HepG2 (cell line): ENCODE results near the gene DSPP. TPM values are rescaled to one million over a fixed set of nuclear protein-coding genes. Genes with fewer than 3 reads are reported as not detected.

Experiments used
- ATAC-seq: fragments of 200-7000 bp; cut with Tn5 transposase; 3 replicates; pipeline ENCODE4 v1.9.1; 2020; ENCODE audit warnings: mild to moderate bottlenecking, moderate library complexity
- BruUV-seq: library from RNA; stranded (reverse); fragments of 400-500 nt; replicated peaks from 2 replicates; lab custom pipeline; 2021; lab: Mats Ljungman, UMichigan
- CTCF ChIA-PET: fragments of 300-600 bp; formaldehyde crosslinking; extraction: SDS; loops from one replicate; lab custom pipeline; 2021; ENCODE audit warnings: low total read pairs, inconsistent platforms, low intra/inter-chr PET ratio; lab: Yijun Ruan, JAX
- POLR2A ChIA-PET: fragments of 350-600 bp; sonication (Branson Sonifier 250); formaldehyde crosslinking; loops from one replicate; lab custom pipeline; 2020; ENCODE audit warnings: antibody characterized with exemption, inconsistent platforms; lab: Yijun Ruan, JAX
- DNase-seq: peaks from one replicate; pipeline ENCODE4 v3.0.0-alpha.2; 2015; ENCODE audit warnings: low spot score
- FAIRE-seq: peaks from 3 replicates; lab custom pipeline; 2011; peaks lifted over from hg19 to GRCh38; lab: Jason Lieb, UNC
- H2AFZ ChIP-seq: one replicate; pipeline ENCODE4 v1.6.1; 2011; ENCODE audit warnings: low read length, inconsistent platforms
- H3K27ac ChIP-seq: fragments of 300-600 bp; 3 replicates; pipeline ENCODE4 v1.8.0; 2011; ENCODE audit warnings: mixed run types, mild to moderate bottlenecking, mixed read lengths, low read length, inconsistent platforms; ENCODE audit not compliant: insufficient read depth; ENCODE audit errors: extremely low read length
- H3K27me3 ChIP-seq, 2 experiments: fragments of 200-600 bp in 1 of 2; 2 replicates in 1 of 2; 3 replicates in 1 of 2; pipeline versions ENCODE4 v1.6.0 to v1.8.0; 2011; ENCODE audit warnings: low read length in 2 of 2, mild to moderate bottlenecking in 2 of 2, moderate library complexity in 2 of 2, inconsistent platforms in 1 of 2; ENCODE audit not compliant: insufficient read depth in 2 of 2, control insufficient read depth in 1 of 2
- H3K36me3 ChIP-seq, 2 experiments: fragments of 200-600 bp in 1 of 2; replicated peaks in 1 of 2; 2 replicates in 1 of 2; 3 replicates in 1 of 2; pipeline versions ENCODE4 v1.5.1 to v1.8.0; 2011; ENCODE audit warnings: low read length in 2 of 2, inconsistent platforms in 1 of 2; ENCODE audit not compliant: insufficient read depth in 2 of 2, control insufficient read depth in 1 of 2
- H3K4me1 ChIP-seq: 2 replicates; pipeline ENCODE4 v1.5.1; 2012; ENCODE audit warnings: low read length, inconsistent platforms; ENCODE audit not compliant: insufficient read depth
- H3K4me2 ChIP-seq: 2 replicates; pipeline ENCODE4 v1.6.0; 2011; ENCODE audit warnings: low read depth, low read length, inconsistent platforms
- H3K4me3 ChIP-seq, 3 experiments: fragments of 200-600 bp in 1 of 3; sonication (generic), shearing (Covaris generic) in 1 of 3; replicated peaks in 1 of 3; 2 replicates each; pipeline ENCODE4 v1.5.1; 2011 to 2016; ENCODE audit warnings: low read length in 3 of 3, inconsistent platforms in 2 of 3, low read depth in 2 of 3, mild to moderate bottlenecking in 2 of 3, control low read depth in 1 of 3, mixed read lengths in 1 of 3; ENCODE audit not compliant: insufficient read depth in 1 of 3
- H3K79me2 ChIP-seq: one replicate; pipeline ENCODE4 v1.6.1; 2011; ENCODE audit warnings: low read length, inconsistent platforms; ENCODE audit not compliant: insufficient read depth
- H3K9ac ChIP-seq: 2 replicates; pipeline ENCODE4 v1.6.0; 2011; ENCODE audit warnings: mild to moderate bottlenecking, low read depth, low read length, inconsistent platforms; ENCODE audit not compliant: insufficient read depth
- H3K9me3 ChIP-seq: 2 replicates; pipeline ENCODE4 v1.5.1; 2012; ENCODE audit warnings: mild to moderate bottlenecking, low read length
- H4K20me1 ChIP-seq: 2 replicates; pipeline ENCODE4 v1.6.0; 2011; ENCODE audit warnings: inconsistent platforms, mild to moderate bottlenecking, low read length, moderate library complexity; ENCODE audit not compliant: insufficient read depth
- ATF7 ChIP-seq, 2 experiments: fragments of 450-650 bp in 1 of 2; sonication (generic) in 1 of 2; formaldehyde crosslinking in 1 of 2; IDR thresholded peaks; 2 replicates each; pipeline versions ENCODE4 v1.4.0 to v1.6.1; 2016 to 2020; ENCODE audit warnings: antibody characterized with exemption in 1 of 2, mild to moderate bottlenecking in 1 of 2, missing genetic modification reagents in 1 of 2
- CREB1 ChIP-seq, 2 experiments: fragments of 450-650 bp in 1 of 2; IDR thresholded peaks; 2 replicates each; pipeline ENCODE4 v1.6.1; 2016 to 2017; ENCODE audit warnings: control low read depth in 1 of 2, mild to moderate bottlenecking in 1 of 2, missing compliant biosample characterization in 1 of 2, missing genetic modification characterization in 1 of 2
- ERF ChIP-seq: IDR thresholded peaks from 2 replicates; pipeline ENCODE4 v1.6.1; 2018; ENCODE audit warnings: missing biosample characterization, missing genetic modification reagents
- FOXO1 ChIP-seq: sonication (generic); formaldehyde crosslinking; IDR thresholded peaks from 2 replicates; pipeline ENCODE4 v1.4.0; 2020; ENCODE audit warnings: missing genetic modification reagents
- HNF4G ChIP-seq, 2 experiments: sonication (generic) in 1 of 2; formaldehyde crosslinking in 1 of 2; IDR thresholded peaks; 2 replicates each; pipeline versions ENCODE4 v1.4.0 to v1.6.1; 2011 to 2020; ENCODE audit warnings: borderline replicate concordance in 2 of 2, low read depth in 2 of 2, mild to moderate bottlenecking in 2 of 2, low read length in 1 of 2, missing genetic modification reagents in 1 of 2, moderate library complexity in 1 of 2
- IRF2 ChIP-seq: IDR thresholded peaks from 2 replicates; pipeline ENCODE4 v1.6.1; 2018; ENCODE audit warnings: missing genetic modification reagents, missing compliant biosample characterization
- SALL1 ChIP-seq: sonication (generic); formaldehyde crosslinking; IDR thresholded peaks from 2 replicates; pipeline ENCODE4 v1.8.0; 2022; ENCODE audit warnings: mild to moderate bottlenecking, missing genetic modification reagents
- TGIF2 ChIP-seq: IDR thresholded peaks from 2 replicates; pipeline ENCODE4 v1.6.1; 2016; ENCODE audit warnings: control low read depth, missing compliant biosample characterization
- ZFP1 ChIP-seq: IDR thresholded peaks from 2 replicates; pipeline ENCODE4 v1.6.1; 2016
- ZNF30 ChIP-seq: sonication (generic); formaldehyde crosslinking; IDR thresholded peaks from 2 replicates; pipeline ENCODE4 v1.5.0; 2020; ENCODE audit warnings: mild to moderate bottlenecking, missing genetic modification reagents
- ZNF337 ChIP-seq: sonication (generic); formaldehyde crosslinking; IDR thresholded peaks from 2 replicates; pipeline ENCODE4 v1.5.1; 2020; ENCODE audit warnings: missing genetic modification reagents, low read depth, mild to moderate bottlenecking, borderline replicate concordance
- ZNF484 ChIP-seq: sonication (generic); formaldehyde crosslinking; IDR thresholded peaks from 2 replicates; pipeline ENCODE4 v1.5.1; 2020; ENCODE audit warnings: mild to moderate bottlenecking, low read depth, missing genetic modification reagents, borderline replicate concordance
- ZNF766 ChIP-seq: sonication (generic); formaldehyde crosslinking; IDR thresholded peaks from 2 replicates; pipeline ENCODE4 v1.5.0; 2020; ENCODE audit warnings: missing genetic modification reagents, borderline replicate concordance
- ZNF776 ChIP-seq: sonication (generic); formaldehyde crosslinking; IDR thresholded peaks from 2 replicates; pipeline ENCODE4 v1.4.0; 2020; ENCODE audit warnings: mild to moderate bottlenecking, missing genetic modification reagents
- ZSCAN9 ChIP-seq: IDR thresholded peaks from 2 replicates; pipeline ENCODE4 v1.6.1; 2016; ENCODE audit warnings: borderline replicate concordance
- WGBS: methylation state at CpG from one replicate; pipeline ENCODE4 v1.1.6; 2017; ENCODE audit warnings: low lambda C conversion rate; 5-methylcytosine and 5-hydroxymethylcytosine counted together
- in situ Hi-C: cut with HindIII; loops from 2 replicates; pipeline ENCODE4 v1.10.0; 2017; ENCODE audit warnings: low pct_unique_long_range_greater_than_20kb; ENCODE audit not compliant: extremely low pct_ligation_motif_present
- intact Hi-C: fragments of 100-400 bp; cut with micrococcal nuclease; formaldehyde crosslinking; loops from one replicate; pipeline ENCODE4 v1.10.0; 2022; ENCODE audit not compliant: unreplicated experiment
- polyA plus RNA-seq, 8 experiments: library from polyadenylated mRNA; depleted of rRNA in 3 of 8; stranded (reverse) in 7 of 8; unstranded in 1 of 8; fragments of >200 nt; fragmentation: Illumina TruSeq in 4 of 8; extraction: Trizol in 4 of 8; gene quantifications; 2 replicates each; pipeline versions ENCODE4 v1.2.1 to v1.2.3, GENCODE V29; 2011 to 2016; ENCODE audit warnings: low read depth in 4 of 8, missing spikeins in 1 of 8, mixed read lengths in 1 of 8; ENCODE audit not compliant: insufficient read depth in 1 of 8
- total RNA-seq, 5 experiments: library from RNA; depleted of rRNA; stranded (reverse); fragments of >200 nt; fragmentation: Illumina TruSeq; extraction: Trizol; gene quantifications; 2 replicates each; pipeline ENCODE4 v1.2.3, GENCODE V29; 2016; ENCODE audit warnings: low read depth in 1 of 5

DSPP gene
- total and polyA plus RNA-seq, 2 of the 13 experiments (the other 11 are each of a cell fraction or from before 2014, with no cell fraction given): not detected

- in situ Hi-C loops: no loop called here
Observed at GRCh38 chr4:87650938-87651337, 42.6 kb downstream of the DSPP start.

DNA sequence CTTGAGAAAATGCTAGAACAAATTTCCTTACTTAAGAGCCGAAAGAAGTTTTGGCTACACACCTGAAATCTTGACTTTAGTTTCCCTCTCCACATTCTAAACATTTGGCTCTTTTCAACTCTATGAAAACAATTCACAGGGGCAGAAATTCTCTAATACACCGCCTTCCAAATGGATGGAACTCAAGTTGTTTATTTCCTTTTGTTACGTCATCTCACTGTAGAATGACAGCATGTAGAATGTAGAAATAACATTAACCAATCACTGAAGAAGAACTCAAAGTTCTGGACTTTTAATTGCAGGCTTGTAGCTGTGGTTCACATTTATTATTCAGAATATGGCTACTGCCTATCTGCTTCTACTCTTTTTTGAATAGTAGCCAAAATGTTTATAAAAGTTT is 43.6 kb downstream of the DSPP start:
- Histone ChIP-seq H3K36me3 (no peaks in the 10 kb centered on the region), H2AFZ (no peak overlapping the region), H3K27ac (no peak overlapping the region), H3K4me2 (no peak overlapping the region), H3K27me3 (no peaks in the 10 kb centered on the region), H3K79me2 (no peaks in the 10 kb centered on the region), H3K4me1 (no peaks in the 10 kb centered on the region), H3K9me3 (no peaks in the 10 kb centered on the region), H3K4me3 (no peak overlapping the region), H4K20me1 (no peaks in the 10 kb centered on the region), H3K9ac (no peak overlapping the region)
- intact Hi-C loops (no loop called here), in situ Hi-C loops (no loop called here)
- ChIA-PET POLR2A (no interaction called here), CTCF (no interaction called here)
- FAIRE-seq (no peak), DNase-seq (no peak), ATAC-seq (no peak)
- TF ChIP-seq ZFP1 (no peak), ERF (CRISPR knock-in tag) (no peak), ZNF766 (CRISPR knock-in tag) (no peak), ZSCAN9 (CRISPR knock-in tag) (no peak), ATF7 (IDR thresholded peaks at IDR 0.05) (peak; percentile 54), ATF7 (CRISPR knock-in tag; IDR thresholded peaks at IDR 0.05) (no peak), SALL1 (no peak), CREB1 (IDR thresholded peaks at IDR 0.05) (peak; percentile 66), CREB1 (CRISPR knock-in tag; IDR thresholded peaks at IDR 0.05) (no peak)
- no TSS peak for BruUV-seq
- 29% methylated on average over 3 of the region's 3 CpGs for WGBS

More at GRCh38 chr4:87650938-87651337, 42.6 kb downstream of the DSPP start:
- Histone ChIP-seq H3K36me3 (no peaks in the 10 kb centered on the region), H3K9me3 (no peaks in the 10 kb centered on the region), H3K27me3 (no peaks in the 10 kb centered on the region), H4K20me1 (no peaks in the 10 kb centered on the region), H3K4me2 (no peak overlapping the region), H3K4me3 (no peak overlapping the region), H3K9ac (no peak overlapping the region), H3K27ac (no peak overlapping the region), H3K79me2 (no peaks in the 10 kb centered on the region), H2AFZ (no peak overlapping the region), H3K4me1 (no peaks in the 10 kb centered on the region)
- no peak for FAIRE-seq
- ChIA-PET POLR2A (no interaction called here), CTCF (no interaction called here)
- DNase-seq: no peak
- no peak for ATAC-seq
- no TSS peak for BruUV-seq
- intact Hi-C loops: no loop called here
- 2% methylated on average over 2 of the region's 2 CpGs for WGBS
- TF ChIP-seq ZNF484 (CRISPR knock-in tag): no peak
- TF ChIP-seq ZNF337 (CRISPR knock-in tag): no peak
- no peak for TF ChIP-seq ZNF776 (CRISPR knock-in tag)
- no peak for TF ChIP-seq IRF2 (CRISPR knock-in tag)
- no peak for TF ChIP-seq FOXO1 (CRISPR knock-in tag)
- no peak for TF ChIP-seq HNF4G (IDR thresholded peaks at IDR 0.05; ENCODE audit: borderline replicate concordance, low read depth, low read length)
- no peak for TF ChIP-seq HNF4G (CRISPR knock-in tag; IDR thresholded peaks at IDR 0.05; ENCODE audit: borderline replicate concordance, low read depth)
- no peak for TF ChIP-seq ZNF30 (CRISPR knock-in tag)
- no peak for TF ChIP-seq TGIF2 (CRISPR knock-in tag)
